ENCODE results near the gene AMOTL2.

DNA sequence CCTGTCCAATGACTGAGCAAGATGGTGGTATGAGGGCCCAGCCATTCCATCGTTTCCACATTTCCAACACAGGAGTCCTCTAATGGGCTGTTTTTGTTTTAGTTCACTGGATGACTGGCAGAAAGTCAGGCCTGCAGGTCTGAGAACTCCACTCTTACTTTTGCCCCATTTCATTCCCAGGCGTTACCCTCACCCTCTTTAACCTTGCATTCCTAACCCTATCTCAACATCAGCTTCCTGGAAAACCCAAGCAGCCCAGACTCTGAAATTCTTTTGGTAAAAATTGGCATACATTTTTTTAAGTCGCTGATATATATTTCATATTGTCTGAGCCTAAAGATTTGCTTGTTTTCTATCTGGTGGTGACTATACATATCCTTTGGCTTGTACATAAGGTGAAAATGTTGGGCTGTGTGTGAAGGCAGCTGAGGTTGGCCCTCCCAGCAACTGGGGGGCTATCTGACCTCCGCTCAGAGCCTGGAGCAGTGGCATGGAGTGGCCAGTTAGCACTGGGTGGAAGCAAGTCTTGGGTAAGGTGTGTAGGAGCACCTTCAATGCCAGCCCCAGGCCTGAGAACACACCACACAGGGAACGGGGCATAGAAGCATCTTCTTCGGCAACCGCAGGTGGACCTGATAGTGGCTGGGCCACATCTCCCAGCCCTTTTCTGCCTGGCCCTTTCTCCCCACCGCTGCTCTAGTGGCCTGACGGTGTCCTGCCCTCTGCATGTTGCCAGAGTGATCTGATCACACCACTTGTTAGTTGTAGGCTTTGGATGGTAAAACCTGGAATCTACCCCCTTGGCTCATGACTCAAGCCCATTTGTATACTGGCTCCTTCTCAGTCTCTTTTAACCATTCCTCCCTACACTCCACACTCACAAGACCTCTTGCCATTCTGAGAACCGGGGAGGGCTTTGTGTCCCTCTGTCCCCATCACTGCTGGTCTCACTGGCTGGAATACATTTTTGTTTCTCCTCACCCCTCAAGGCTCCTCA lies 50.0 kb downstream of the AMOTL2 start:
- TF ChIP-seq, protein P1, sequence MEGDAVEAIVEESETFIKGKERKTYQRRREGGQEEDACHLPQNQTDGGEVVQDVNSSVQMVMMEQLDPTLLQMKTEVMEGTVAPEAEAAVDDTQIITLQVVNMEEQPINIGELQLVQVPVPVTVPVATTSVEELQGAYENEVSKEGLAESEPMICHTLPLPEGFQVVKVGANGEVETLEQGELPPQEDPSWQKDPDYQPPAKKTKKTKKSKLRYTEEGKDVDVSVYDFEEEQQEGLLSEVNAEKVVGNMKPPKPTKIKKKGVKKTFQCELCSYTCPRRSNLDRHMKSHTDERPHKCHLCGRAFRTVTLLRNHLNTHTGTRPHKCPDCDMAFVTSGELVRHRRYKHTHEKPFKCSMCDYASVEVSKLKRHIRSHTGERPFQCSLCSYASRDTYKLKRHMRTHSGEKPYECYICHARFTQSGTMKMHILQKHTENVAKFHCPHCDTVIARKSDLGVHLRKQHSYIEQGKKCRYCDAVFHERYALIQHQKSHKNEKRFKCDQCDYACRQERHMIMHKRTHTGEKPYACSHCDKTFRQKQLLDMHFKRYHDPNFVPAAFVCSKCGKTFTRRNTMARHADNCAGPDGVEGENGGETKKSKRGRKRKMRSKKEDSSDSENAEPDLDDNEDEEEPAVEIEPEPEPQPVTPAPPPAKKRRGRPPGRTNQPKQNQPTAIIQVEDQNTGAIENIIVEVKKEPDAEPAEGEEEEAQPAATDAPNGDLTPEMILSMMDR (IDR thresholded peaks at IDR 0.05) = no peak
- no peak for TF ChIP-seq POLR2A (IDR thresholded peaks at IDR 0.05)
